NOMO-1 (cell line): ENCODE data around the gene NPAS2.

ENCODE experiments used
- DNase-seq, 2 experiments: peaks; one replicate each; lab custom pipeline; 2025; ENCODE audit not compliant: unreplicated experiment in 2 of 2; lab: John Stamatoyannopoulos, UW

The NPAS2 gene

GRCh38 chr2:100819370-100820272 is at the start of gene NPAS2:
TSS of gene NPAS2 (plus strand) at chr2:100820139. CDS start at chr2:100904755, 84,616 bp downstream.
- peak in 1 of 2 experiments; percentile 2 for DNase-seq

- no peak for DNase-seq
Observed at GRCh38 chr2:100771125-100771524, 48.8 kb upstream of the NPAS2 start.

- DNase-seq, result no peak
Observed at GRCh38 chr2:100773538-100773937, 46.4 kb upstream of the NPAS2 start.

GRCh38 chr2:100776445-100776844 is 43.5 kb upstream of the NPAS2 start:
- no peak for DNase-seq

GRCh38 chr2:100778637-100779450 is 41.1 kb upstream of the NPAS2 start:
- DNase-seq, result no peak

GRCh38 chr2:100779908-100780202 is 40.1 kb upstream of the NPAS2 start:
- no peak for DNase-seq

GRCh38 chr2:100780203-100781008 is 39.5 kb upstream of the NPAS2 start:
- peak; percentile 79 to 84 for DNase-seq

- no peak for DNase-seq
Observed at GRCh38 chr2:100781009-100781325, 39.0 kb upstream of the NPAS2 start.

GRCh38 chr2:100781523-100782379 is 38.2 kb upstream of the NPAS2 start:
- DNase-seq, result no peak

GRCh38 chr2:100782380-100782878 is 37.5 kb upstream of the NPAS2 start:
- DNase-seq, result no peak

GRCh38 chr2:100783987-100784386 is 36.0 kb upstream of the NPAS2 start:
- no peak for DNase-seq

GRCh38 chr2:100784681-100785080 is 35.3 kb upstream of the NPAS2 start:
- DNase-seq, result no peak

- no peak for DNase-seq
Observed at GRCh38 chr2:100785626-100786296, 34.2 kb upstream of the NPAS2 start.

- DNase-seq, result no peak
Observed at GRCh38 chr2:100786297-100786658, 33.7 kb upstream of the NPAS2 start.

- no peak for DNase-seq
Observed at GRCh38 chr2:100786985-100787384, 33.0 kb upstream of the NPAS2 start.

- DNase-seq, result no peak
Observed at GRCh38 chr2:100789361-100789760, 30.6 kb upstream of the NPAS2 start.

GRCh38 chr2:100791294-100791935 is 28.5 kb upstream of the NPAS2 start:
- DNase-seq, result no peak

- no peak for DNase-seq
Observed at GRCh38 chr2:100791936-100792308, 28.0 kb upstream of the NPAS2 start.

- DNase-seq, result no peak
Observed at GRCh38 chr2:100793220-100793619, 26.7 kb upstream of the NPAS2 start.
